ENCODE data around the gene SHROOM2.

The SHROOM2 gene

DNA sequence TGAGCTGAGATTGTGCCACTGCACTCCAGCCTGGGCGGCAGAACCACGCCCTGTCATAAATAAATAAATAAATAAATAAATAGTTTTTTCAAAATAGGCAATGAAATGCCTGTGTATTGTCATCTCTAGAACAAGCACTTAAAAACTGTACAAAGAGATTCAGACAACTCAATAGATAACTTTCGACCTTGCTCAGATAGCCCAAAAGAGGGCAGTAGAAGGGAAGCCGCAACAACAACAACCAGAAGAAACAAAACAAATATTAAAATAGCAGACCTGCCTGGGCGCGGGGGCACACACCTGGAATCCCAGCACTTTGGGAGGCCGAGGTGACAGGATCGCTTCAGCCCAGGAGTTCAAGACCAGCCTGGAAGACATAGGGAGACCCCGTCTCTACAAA is 171.5 kb downstream of the SHROOM2 start:
- no peak for TF ChIP-seq BACH2 (CRISPR knock-in tag; IDR thresholded peaks at IDR 0.05; ENCODE audit: borderline replicate concordance)
- TF ChIP-seq ZNF8 (CRISPR knock-in tag; IDR thresholded peaks at IDR 0.05), result no peak
- TF ChIP-seq, protein P1, sequence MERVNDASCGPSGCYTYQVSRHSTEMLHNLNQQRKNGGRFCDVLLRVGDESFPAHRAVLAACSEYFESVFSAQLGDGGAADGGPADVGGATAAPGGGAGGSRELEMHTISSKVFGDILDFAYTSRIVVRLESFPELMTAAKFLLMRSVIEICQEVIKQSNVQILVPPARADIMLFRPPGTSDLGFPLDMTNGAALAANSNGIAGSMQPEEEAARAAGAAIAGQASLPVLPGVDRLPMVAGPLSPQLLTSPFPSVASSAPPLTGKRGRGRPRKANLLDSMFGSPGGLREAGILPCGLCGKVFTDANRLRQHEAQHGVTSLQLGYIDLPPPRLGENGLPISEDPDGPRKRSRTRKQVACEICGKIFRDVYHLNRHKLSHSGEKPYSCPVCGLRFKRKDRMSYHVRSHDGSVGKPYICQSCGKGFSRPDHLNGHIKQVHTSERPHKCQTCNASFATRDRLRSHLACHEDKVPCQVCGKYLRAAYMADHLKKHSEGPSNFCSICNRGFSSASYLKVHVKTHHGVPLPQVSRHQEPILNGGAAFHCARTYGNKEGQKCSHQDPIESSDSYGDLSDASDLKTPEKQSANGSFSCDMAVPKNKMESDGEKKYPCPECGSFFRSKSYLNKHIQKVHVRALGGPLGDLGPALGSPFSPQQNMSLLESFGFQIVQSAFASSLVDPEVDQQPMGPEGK (CRISPR knock-in tag; IDR thresholded peaks at IDR 0.05; ENCODE audit: borderline replicate concordance), result no peak
- TF ChIP-seq CSDC2 (CRISPR knock-in tag; IDR thresholded peaks at IDR 0.05), result no peak
- no peak for TF ChIP-seq ARNTL (CRISPR knock-in tag; IDR thresholded peaks at IDR 0.05; ENCODE audit: borderline replicate concordance, low read depth)
- TF ChIP-seq CSRNP3 (CRISPR knock-in tag; IDR thresholded peaks at IDR 0.05), result no peak
- TF ChIP-seq ZC3H10 (CRISPR knock-in tag; IDR thresholded peaks at IDR 0.05), result no peak
- TF ChIP-seq, protein P2, sequence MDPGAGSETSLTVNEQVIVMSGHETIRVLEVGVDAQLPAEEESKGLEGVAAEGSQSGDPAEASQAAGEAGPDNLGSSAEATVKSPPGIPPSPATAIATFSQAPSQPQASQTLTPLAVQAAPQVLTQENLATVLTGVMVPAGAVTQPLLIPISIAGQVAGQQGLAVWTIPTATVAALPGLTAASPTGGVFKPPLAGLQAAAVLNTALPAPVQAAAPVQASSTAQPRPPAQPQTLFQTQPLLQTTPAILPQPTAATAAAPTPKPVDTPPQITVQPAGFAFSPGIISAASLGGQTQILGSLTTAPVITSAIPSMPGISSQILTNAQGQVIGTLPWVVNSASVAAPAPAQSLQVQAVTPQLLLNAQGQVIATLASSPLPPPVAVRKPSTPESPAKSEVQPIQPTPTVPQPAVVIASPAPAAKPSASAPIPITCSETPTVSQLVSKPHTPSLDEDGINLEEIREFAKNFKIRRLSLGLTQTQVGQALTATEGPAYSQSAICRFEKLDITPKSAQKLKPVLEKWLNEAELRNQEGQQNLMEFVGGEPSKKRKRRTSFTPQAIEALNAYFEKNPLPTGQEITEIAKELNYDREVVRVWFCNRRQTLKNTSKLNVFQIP (CRISPR knock-in tag; IDR thresholded peaks at IDR 0.05; ENCODE audit: borderline replicate concordance, low read depth), result no peak
- no peak for TF ChIP-seq ZNF565 (CRISPR knock-in tag; conservative IDR thresholded peaks at IDR 0.05; ENCODE audit: low read depth)
- TF ChIP-seq OSR1 (CRISPR knock-in tag; IDR thresholded peaks at IDR 0.05), result no peak
- TF ChIP-seq ISL1 (CRISPR knock-in tag; IDR thresholded peaks at IDR 0.05), result no peak
- no peak for TF ChIP-seq RARB (CRISPR knock-in tag; IDR thresholded peaks at IDR 0.05)

GRCh38 chrX:9958183-9958582 is 172.0 kb downstream of the SHROOM2 start:
- no peak for ATAC-seq
- TF ChIP-seq ZNF70 (CRISPR knock-in tag; IDR thresholded peaks at IDR 0.05) (no peak), CREB5 (CRISPR knock-in tag; IDR thresholded peaks at IDR 0.05; ENCODE audit: low read depth) (no peak), ZNF565 (CRISPR knock-in tag; conservative IDR thresholded peaks at IDR 0.05; ENCODE audit: low read depth) (no peak), PPARA (CRISPR knock-in tag; IDR thresholded peaks at IDR 0.05; ENCODE audit: borderline replicate concordance) (no peak), ZC3H10 (CRISPR knock-in tag; IDR thresholded peaks at IDR 0.05) (no peak)

More for the DNA sequence above, 171.5 kb downstream of the SHROOM2 start:
- no peak for ATAC-seq

DNA sequence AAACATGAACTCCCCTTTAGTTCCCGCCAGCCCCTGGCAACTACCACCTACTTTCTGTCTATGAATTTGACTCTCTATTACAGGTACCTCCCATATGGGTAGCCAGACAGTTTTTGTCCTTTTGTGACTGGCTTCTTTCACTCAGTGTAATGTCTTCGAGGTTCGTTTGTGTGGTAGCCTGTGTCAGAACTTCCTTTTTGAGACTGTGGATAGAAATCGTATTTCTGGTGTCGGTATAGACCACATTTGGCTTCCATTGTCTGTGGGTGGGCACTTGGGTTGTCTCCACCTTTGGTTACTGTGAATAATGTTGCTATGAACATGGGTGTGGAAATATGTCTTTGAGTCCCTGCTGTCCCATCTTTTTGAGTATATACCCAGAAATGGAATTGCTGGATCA is 175.5 kb downstream of the SHROOM2 start:
- no peak for ATAC-seq

More for the DNA sequence above, 175.5 kb downstream of the SHROOM2 start:
- TF ChIP-seq CREB5 (CRISPR knock-in tag; IDR thresholded peaks at IDR 0.05; ENCODE audit: low read depth) (no peak), SNAI2 (CRISPR knock-in tag; IDR thresholded peaks at IDR 0.05) (no peak), OSR1 (CRISPR knock-in tag; IDR thresholded peaks at IDR 0.05) (no peak), ZC3H10 (CRISPR knock-in tag; IDR thresholded peaks at IDR 0.05) (no peak), CSRNP3 (CRISPR knock-in tag; IDR thresholded peaks at IDR 0.05) (no peak), BACH2 (CRISPR knock-in tag; IDR thresholded peaks at IDR 0.05; ENCODE audit: borderline replicate concordance) (no peak), ZNF565 (CRISPR knock-in tag; conservative IDR thresholded peaks at IDR 0.05; ENCODE audit: low read depth) (no peak), GLIS3 (CRISPR knock-in tag; IDR thresholded peaks at IDR 0.05) (no peak), ESRRG (CRISPR knock-in tag; IDR thresholded peaks at IDR 0.05) (no peak), ZFP3 (CRISPR knock-in tag; IDR thresholded peaks at IDR 0.05) (no peak), ZFP30 (CRISPR knock-in tag; IDR thresholded peaks at IDR 0.05) (no peak), RARB (CRISPR knock-in tag; IDR thresholded peaks at IDR 0.05) (no peak), CSDC2 (CRISPR knock-in tag; IDR thresholded peaks at IDR 0.05) (no peak), ARNTL (CRISPR knock-in tag; IDR thresholded peaks at IDR 0.05; ENCODE audit: borderline replicate concordance, low read depth) (no peak), TCF4 (CRISPR knock-in tag; IDR thresholded peaks at IDR 0.05; ENCODE audit: borderline replicate concordance) (no peak), TOX (CRISPR knock-in tag; IDR thresholded peaks at IDR 0.05; ENCODE audit: borderline replicate concordance) (no peak)
- TF ChIP-seq, protein P2 (CRISPR knock-in tag; IDR thresholded peaks at IDR 0.05; ENCODE audit: borderline replicate concordance, low read depth), result no peak
- TF ChIP-seq, protein P1 (CRISPR knock-in tag; IDR thresholded peaks at IDR 0.05; ENCODE audit: borderline replicate concordance), result no peak

Data from SK-N-SH treated with all-trans-retinoic acid at 6 μM for 48 hours (cell line).